H1 (cell line): ENCODE data around the gene P2RY11. TPM values are rescaled to one million over a fixed set of nuclear protein-coding genes. Genes with fewer than 3 reads are reported as not detected.

Source experiments
- CTCF ChIA-PET: fragments of 300-600 bp; sonication (Branson Sonifier 250); formaldehyde crosslinking; loops from one replicate; lab custom pipeline; 2021; ENCODE audit not compliant: partially characterized antibody; lab: Charles Lee
- POLR2A ChIA-PET: fragments of 300-600 bp; sonication (Branson Sonifier 250); formaldehyde crosslinking; loops from one replicate; lab custom pipeline; 2021; ENCODE audit warnings: inconsistent platforms; ENCODE audit not compliant: partially characterized antibody; lab: Charles Lee
- DNase-seq, 2 experiments: peaks; one replicate each; pipeline versions ENCODE4 v3.0.0 to v3.0.0-alpha.2; 2010 to 2022; ENCODE audit warnings: low spot score in 2 of 2, low read depth in 1 of 2, mixed read lengths in 1 of 2
- FAIRE-seq: peaks from 2 replicates; lab custom pipeline; 2011; peaks lifted over from hg19 to GRCh38; lab: Jason Lieb, UNC
- H2AFZ ChIP-seq: 2 replicates; pipeline ENCODE4 v1.8.1; 2012; ENCODE audit warnings: low read length, inconsistent platforms
- H2AK5ac ChIP-seq: 2 replicates; pipeline ENCODE4 v1.6.1; 2013; ENCODE audit warnings: low read depth, low read length
- H2BK120ac ChIP-seq: replicated peaks from 2 replicates; pipeline ENCODE3; 2013; ENCODE audit warnings: low read depth, low read length, inconsistent platforms
- H2BK12ac ChIP-seq: 2 replicates; pipeline ENCODE4 v1.6.1; 2013; ENCODE audit warnings: low read depth, low read length
- H2BK15ac ChIP-seq: 2 replicates; pipeline ENCODE4 v1.6.1; 2013; ENCODE audit warnings: low read length
- H2BK20ac ChIP-seq: 2 replicates; pipeline ENCODE4 v1.6.1; 2013; ENCODE audit warnings: low read length
- H2BK5ac ChIP-seq: 2 replicates; pipeline ENCODE4 v1.6.1; 2013; ENCODE audit warnings: low read depth, low read length
- H3K14ac ChIP-seq: 2 replicates; pipeline ENCODE4 v1.6.1; 2013; ENCODE audit warnings: inconsistent platforms; ENCODE audit not compliant: insufficient read length
- H3K18ac ChIP-seq: 2 replicates; pipeline ENCODE4 v1.6.1; 2013; ENCODE audit warnings: low read length; ENCODE audit errors: extremely low read depth
- H3K23ac ChIP-seq: 2 replicates; pipeline ENCODE4 v1.6.1; 2013; ENCODE audit warnings: inconsistent platforms; ENCODE audit not compliant: insufficient read length
- H3K23me2 ChIP-seq: 2 replicates; pipeline ENCODE4 v1.6.1; 2013; ENCODE audit warnings: low read depth, low read length
- H3K27ac ChIP-seq: 2 replicates; pipeline ENCODE4 v1.6.1; 2011; ENCODE audit warnings: low read depth, low read length, inconsistent platforms
- H3K27me3 ChIP-seq, 4 experiments: replicated peaks in 1 of 4; 1 replicate in 1 of 4; 2 replicates in 3 of 4; pipeline versions ENCODE4 v1.6.1 to v1.8.1; 2011 to 2013; ENCODE audit warnings: low read length in 3 of 4, mild to moderate bottlenecking in 3 of 4, inconsistent platforms in 2 of 4, mixed read lengths in 2 of 4, moderate library complexity in 1 of 4; ENCODE audit not compliant: control insufficient read depth in 3 of 4, insufficient read depth in 3 of 4; ENCODE audit errors: extremely low read depth in 1 of 4
- H3K36me3 ChIP-seq, 4 experiments: 2 replicates each; pipeline versions ENCODE4 v1.6.1 to v1.8.1; 2011 to 2013; ENCODE audit warnings: mild to moderate bottlenecking in 4 of 4, low read length in 3 of 4, moderate library complexity in 2 of 4, control low read depth in 1 of 4, inconsistent platforms in 1 of 4; ENCODE audit not compliant: insufficient read depth in 4 of 4, control insufficient read depth in 2 of 4
- H3K4ac ChIP-seq: replicated peaks from 2 replicates; pipeline ENCODE3; 2013; ENCODE audit warnings: low read length, low read depth, mixed read lengths, inconsistent platforms; ENCODE audit not compliant: insufficient read length
- H3K4me1 ChIP-seq, 4 experiments: replicated peaks in 1 of 4; 1 replicate in 1 of 4; 2 replicates in 3 of 4; pipeline versions ENCODE4 v1.6.1 to v1.8.1; 2011 to 2013; ENCODE audit warnings: low read length in 3 of 4, inconsistent platforms in 2 of 4, mixed read lengths in 1 of 4; ENCODE audit not compliant: insufficient read depth in 4 of 4, control insufficient read depth in 3 of 4
- H3K4me2 ChIP-seq, 2 experiments: 2 replicates each; pipeline versions ENCODE4 v1.6.1 to v1.8.1; 2011 to 2013; ENCODE audit warnings: low read depth in 2 of 2, low read length in 2 of 2, control low read depth in 1 of 2, inconsistent platforms in 1 of 2, mild to moderate bottlenecking in 1 of 2; ENCODE audit not compliant: insufficient read depth in 1 of 2
- H3K4me3 ChIP-seq, 4 experiments: fragments of 200-600, 300-600 bp in 1 of 4; sonication (generic), shearing (Covaris generic), sonication (Bioruptor Twin) in 1 of 4; 2 replicates each; pipeline versions ENCODE4 v1.5.1 to v1.8.1; 2011 to 2016; ENCODE audit warnings: low read length in 4 of 4, low read depth in 3 of 4, control low read depth in 2 of 4, inconsistent platforms in 2 of 4, mild to moderate bottlenecking in 2 of 4, mixed read lengths in 1 of 4, moderate library complexity in 1 of 4; ENCODE audit not compliant: insufficient read depth in 2 of 4; ENCODE audit errors: extremely low read depth in 1 of 4
- H3K56ac ChIP-seq: replicated peaks from 2 replicates; pipeline ENCODE3; 2013; ENCODE audit warnings: low read depth, mild to moderate bottlenecking, mixed read lengths, low read length, inconsistent platforms; ENCODE audit not compliant: insufficient read length
- H3K79me1 ChIP-seq: 2 replicates; pipeline ENCODE4 v1.6.1; 2013; ENCODE audit warnings: low read depth, low read length, control low read depth
- H3K79me2 ChIP-seq, 2 experiments: 2 replicates each; pipeline versions ENCODE4 v1.6.1 to v1.8.1; 2012 to 2013; ENCODE audit warnings: low read length in 2 of 2, mild to moderate bottlenecking in 2 of 2, inconsistent platforms in 1 of 2; ENCODE audit not compliant: insufficient read depth in 2 of 2, control insufficient read depth in 1 of 2
- H3K9ac ChIP-seq, 4 experiments: replicated peaks in 1 of 4; 1 replicate in 1 of 4; 2 replicates in 3 of 4; pipeline versions ENCODE4 v1.6.1 to v1.8.1; 2011 to 2013; ENCODE audit warnings: low read depth in 3 of 4, low read length in 3 of 4, control low read depth in 2 of 4, mild to moderate bottlenecking in 2 of 4, moderate library complexity in 2 of 4, inconsistent platforms in 1 of 4; ENCODE audit errors: extremely low read depth in 1 of 4
- H3K9me3 ChIP-seq, 2 experiments: 2 replicates each; pipeline versions ENCODE4 v1.6.1 to v1.8.1; 2012 to 2013; ENCODE audit warnings: mild to moderate bottlenecking in 2 of 2, moderate library complexity in 2 of 2, control low read depth in 1 of 2, inconsistent platforms in 1 of 2, low read depth in 1 of 2, low read length in 1 of 2, mixed read lengths in 1 of 2; ENCODE audit not compliant: insufficient read depth in 2 of 2
- H4K20me1 ChIP-seq, 2 experiments: replicated peaks in 1 of 2; 2 replicates each; pipeline versions ENCODE3 to v1.8.1; 2011 to 2013; ENCODE audit warnings: inconsistent platforms in 2 of 2, low read length in 2 of 2, mild to moderate bottlenecking in 1 of 2; ENCODE audit not compliant: insufficient read depth in 2 of 2, control insufficient read depth in 1 of 2
- H4K5ac ChIP-seq: 2 replicates; pipeline ENCODE4 v1.6.1; 2013; ENCODE audit warnings: low read length, low read depth, mixed read lengths, inconsistent platforms; ENCODE audit not compliant: insufficient read length
- H4K8ac ChIP-seq: 2 replicates; pipeline ENCODE4 v1.8.0; 2013; ENCODE audit warnings: mild to moderate bottlenecking, moderate library complexity, low read length, inconsistent platforms; ENCODE audit not compliant: insufficient read depth; ENCODE audit errors: extremely low read depth
- H4K91ac ChIP-seq: replicated peaks from 2 replicates; pipeline ENCODE3; 2013; ENCODE audit warnings: low read length, mixed read lengths, inconsistent platforms; ENCODE audit not compliant: insufficient read length
- ATF3 ChIP-seq: IDR thresholded peaks from 2 replicates; pipeline ENCODE4 v1.6.1; 2011; ENCODE audit warnings: low read depth, mild to moderate bottlenecking, low read length; ENCODE audit not compliant: insufficient read depth
- CHD1 ChIP-seq: IDR thresholded peaks from 2 replicates; pipeline ENCODE4 v1.6.1; 2012; ENCODE audit warnings: low read depth, low read length, improper control_type of control experiment
- GABPA ChIP-seq: IDR thresholded peaks from 2 replicates; pipeline ENCODE4 v1.6.1; 2011; ENCODE audit warnings: mild to moderate bottlenecking, low read length, moderate library complexity, borderline replicate concordance; ENCODE audit not compliant: insufficient read depth
- HDAC6 ChIP-seq: IDR thresholded peaks from one replicate; pipeline ENCODE4 v1.7.1; 2012; ENCODE audit warnings: low read depth, mild to moderate bottlenecking, inconsistent platforms, low read length, moderate library complexity
- KDM4A ChIP-seq: IDR thresholded peaks from one replicate; pipeline ENCODE4 v1.7.1; 2012; ENCODE audit warnings: low read depth, mild to moderate bottlenecking, moderate library complexity, low read length, inconsistent platforms; ENCODE audit not compliant: severe bottlenecking
- NANOG ChIP-seq: IDR thresholded peaks from 2 replicates; pipeline ENCODE4 v1.6.1; 2011; ENCODE audit warnings: low read length, low read depth, mild to moderate bottlenecking, inconsistent platforms; ENCODE audit not compliant: insufficient read depth, poor library complexity, severe bottlenecking
- SAP30 ChIP-seq: fragments of 300-600 bp; sonication (generic); IDR thresholded peaks from 2 replicates; pipeline ENCODE4 v1.7.1; 2012; ENCODE audit warnings: low read length, moderate library complexity, mild to moderate bottlenecking, inconsistent platforms; ENCODE audit not compliant: insufficient read depth, insufficient replicate concordance
- SIRT6 ChIP-seq: IDR thresholded peaks from one replicate; pipeline ENCODE4 v1.7.1; 2012; ENCODE audit warnings: low read length, inconsistent platforms
- SUZ12 ChIP-seq: fragments of 200-600 bp; sonication (generic); IDR thresholded peaks from 2 replicates; pipeline ENCODE4 v1.6.1; 2012; ENCODE audit warnings: mild to moderate bottlenecking, inconsistent platforms, low read length, moderate library complexity, mixed read lengths
- TAF1 ChIP-seq: IDR thresholded peaks from 2 replicates; pipeline ENCODE4 v1.6.1; 2011; ENCODE audit warnings: mild to moderate bottlenecking, low read depth, low read length
- WGBS, 2 experiments: shearing (Covaris generic) in 1 of 2; methylation state at CpG; one replicate each; pipeline versions ENCODE4 v1.1.6 to v1.1.7; 2013 to 2015; ENCODE audit warnings: low lambda C conversion rate in 2 of 2, mixed read lengths in 2 of 2, inconsistent platforms in 1 of 2, low coverage in 1 of 2, missing lambda C conversion rate in 1 of 2; ENCODE audit not compliant: insufficient replicate concordance in 2 of 2, insufficient coverage in 1 of 2, insufficient read length in 1 of 2; ENCODE audit errors: extremely low coverage in 1 of 2, missing lambda C conversion rate in 1 of 2; 5-methylcytosine and 5-hydroxymethylcytosine counted together
- polyA plus RNA-seq, 7 experiments: library from polyadenylated mRNA; depleted of rRNA in 3 of 7; stranded (reverse) in 5 of 7; unstranded in 2 of 7; fragments of >200 nt in 5 of 7; fragments of 200-250 nt in 2 of 7; gene quantifications; 1 replicate in 5 of 7; 2 replicates in 1 of 7; 4 replicates in 1 of 7; pipeline versions ENCODE4 v1.2.1 to v1.2.3, GENCODE V29; 2011 to 2013; ENCODE audit warnings: missing spikeins in 2 of 7, mixed read lengths in 2 of 7
- total RNA-seq: library from RNA; stranded (reverse); fragmentation: NEBNext Ultra II Directional; extraction: Animal tissue kit (Norgen Biotek cat#: 25700); gene quantifications from 2 replicates; pipeline ENCODE4 v1.2.1, GENCODE V29; 2021

Gene P2RY11
- total and polyA plus RNA-seq, 2 of the 8 experiments (the other 6 are each of a cell fraction or from before 2014, with no cell fraction given), result 9.2 to 18.0 TPM

DNA sequence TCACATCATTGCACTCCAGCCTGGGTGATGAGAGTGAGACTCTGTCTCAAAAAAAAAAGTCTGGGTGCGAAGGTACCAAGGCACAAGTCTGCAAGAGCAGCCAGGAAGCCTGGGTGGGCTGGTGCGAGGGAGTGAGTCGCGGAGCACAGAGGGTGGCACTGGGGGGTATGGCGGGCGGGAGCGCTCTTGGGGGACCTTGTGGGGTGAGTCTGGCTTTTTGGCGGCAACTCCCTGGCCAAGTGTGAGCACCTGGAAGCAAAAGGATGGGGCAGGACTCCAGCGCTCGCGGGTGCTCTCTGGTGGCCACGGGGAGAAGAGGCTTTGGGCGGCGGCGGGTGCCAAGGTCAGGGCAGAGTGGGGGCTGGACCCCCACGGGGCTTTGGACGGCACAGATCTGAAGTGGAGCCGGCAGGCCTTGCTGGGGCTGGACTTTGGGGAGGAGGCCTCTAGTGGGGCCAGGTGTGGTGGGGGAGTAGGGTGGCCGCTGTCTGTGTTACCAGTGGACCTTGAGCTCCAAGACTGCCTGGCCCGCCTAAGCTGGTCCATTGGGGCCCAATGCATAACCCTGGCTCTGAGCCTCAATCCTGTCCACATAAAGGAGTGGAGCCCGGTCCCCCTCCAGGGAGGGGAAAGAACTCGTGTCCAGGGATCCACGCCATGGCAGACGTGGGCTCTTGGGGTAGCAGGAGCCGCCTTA, 1.6 kb downstream of the P2RY11 start:
- Histone ChIP-seq H4K91ac (no peak overlapping the region), H2BK20ac (no peak overlapping the region), H3K27me3 (no peaks in the 10 kb centered on the region), H3K56ac (no peak overlapping the region), H2AFZ (no peak overlapping the region), H2BK5ac (no peak overlapping the region), H3K4me3 (no peak overlapping the region), H3K36me3 (peaks cover 45 to 73% (median 57%) of the 10 kb centered on the region in 4 experiments), H4K8ac (no peak overlapping the region), H3K79me1 (peaks cover under 1% of the 10 kb centered on the region; the same call in 1 of the 2 replicates), H2BK12ac (no peak overlapping the region), H3K4ac (no peak overlapping the region), H3K27ac (no peak overlapping the region), H3K4me2 (0 out of 4 replicates have a peak overlapping the region, but pooled peaks of 1 of the 2 experiments have one; percentile 22), H3K9ac (no peak overlapping the region), H3K79me2 (peaks cover 0 to 6% of the 10 kb centered on the region in 2 experiments; a peak in 2 of 4 replicates), H3K14ac (no peak overlapping the region), H3K4me1 (no peaks in the 10 kb centered on the region), H3K23ac (no peak overlapping the region), H4K20me1 (peaks cover 14 to 37% of the 10 kb centered on the region in 2 experiments), H3K9me3 (no peaks in the 10 kb centered on the region), H4K5ac (no peak overlapping the region), H2BK120ac (no peak overlapping the region), H3K18ac (no peak overlapping the region), H2AK5ac (no peak overlapping the region), H2BK15ac (no peak overlapping the region), H3K23me2 (no peaks in the 10 kb centered on the region)
- DNase-seq (peak in 1 of 2 experiments; percentile 94), FAIRE-seq (no peak)
- ChIA-PET CTCF (interaction anchor here (0.6 to 5.0 kb wide), 19 partner anchors 9 to 265 kb away, joined by 3 to 42 read pairs (median 3); partner anchors contain the start of gene ANGPTL6), POLR2A (interaction anchor here (0.7 to 29.1 kb wide), 20 partner anchors 3 to 267 kb away, joined by 3 to 412 read pairs (median 3); partner anchors contain the start of genes ANGPTL6, DNMT1, EIF3G and P2RY11)
- 49% methylated on average over 20 of the region's 25 CpGs; no CpG with 5 or more reads in 1 of the 2 experiments for WGBS, 2 experiments
- no peak for TF ChIP-seq CHD1
- no peak for TF ChIP-seq ATF3
- no peak for TF ChIP-seq SAP30
- TF ChIP-seq GABPA, result 0 out of 2 replicates have a peak, but pooled peaks have one; percentile 58
- TF ChIP-seq SUZ12, result no peak
- TF ChIP-seq NANOG, result no peak
- TF ChIP-seq TAF1, result no peak
- no peak for TF ChIP-seq HDAC6
- TF ChIP-seq KDM4A, result no peak
- TF ChIP-seq SIRT6, result no peak
